Measurements from ENCODE around the gene IFNA6.
A peak's percentile ranks its signal among the peaks of the same experiment; 100 is the strongest.

DNA sequence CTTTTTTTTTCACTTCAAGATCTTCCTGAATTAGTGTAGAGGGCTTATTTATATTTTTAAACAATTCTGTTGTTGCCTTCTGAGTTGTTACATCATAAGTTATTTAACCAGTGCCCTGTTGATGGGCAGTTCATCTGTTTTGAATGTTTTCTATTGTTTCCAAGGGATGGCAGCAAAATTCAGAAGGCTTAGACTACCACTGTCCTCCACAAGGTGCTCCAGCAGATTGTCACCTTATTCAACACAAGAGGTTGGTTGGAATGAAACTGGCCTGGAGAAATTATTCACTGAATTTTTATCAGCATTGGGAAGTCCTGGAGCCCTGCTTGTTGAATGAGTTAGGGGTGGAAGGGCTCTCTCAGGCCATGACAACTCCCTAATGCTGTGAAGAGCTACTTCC lies 14.2 kb downstream of the IFNA6 start:
- no peak for TF ChIP-seq ELF1 (IDR thresholded peaks at IDR 0.05; ENCODE audit: borderline replicate concordance, low read depth)
- TF ChIP-seq CTCF (IDR thresholded peaks at IDR 0.05 in 2 of 3, conservative IDR thresholded peaks at IDR 0.05 in 1 of 3; ENCODE audit: borderline replicate concordance in 1 of 3, insufficient read depth in 1 of 3, low read depth in 2 of 3, low read length in 2 of 3), result peak; percentile 20 to 31 (median 26); a peak in 3 of 6 replicates
- TF ChIP-seq EZH2phosphoT487 (IDR thresholded peaks at IDR 0.05; ENCODE audit: borderline replicate concordance), result no peak
- no peak; the same call in 1 of the 2 replicates for TF ChIP-seq RAD21 (IDR thresholded peaks at IDR 0.05; ENCODE audit: low read depth)
- TF ChIP-seq POLR2A (IDR thresholded peaks at IDR 0.05; ENCODE audit: borderline replicate concordance, extremely low read depth, insufficient read depth, insufficient read length), result no peak
